ENCODE data around the gene MCOLN1. TPM values are rescaled to one million over a fixed set of nuclear protein-coding genes. Genes with fewer than 3 reads are reported as not detected.

MCOLN1 gene
- total and polyA plus RNA-seq, 9 of the 15 experiments (the other 6 are each of a cell fraction or from before 2014, with no cell fraction given) = 0.25 to 15.4 (median 7.1) TPM

GRCh38 chr19:7515645-7516151, 6.7 kb upstream of the MCOLN1 start, which contains the start of gene ZNF358 (continued):
- peak; percentile 87; the same call in 1 of the 2 replicates for TF ChIP-seq TRIM25 (IDR thresholded peaks at IDR 0.05; ENCODE audit: borderline replicate concordance)
- peak; percentile 45; the same call in 1 of the 2 replicates for TF ChIP-seq EP400 (IDR thresholded peaks at IDR 0.05)
- no peak for TF ChIP-seq ELF2 (CRISPR knock-in tag; IDR thresholded peaks at IDR 0.05)
- TF ChIP-seq ZKSCAN1 (IDR thresholded peaks at IDR 0.05; ENCODE audit: low read depth, low read length) = no peak
- TF ChIP-seq ZBTB5 (IDR thresholded peaks at IDR 0.05) = no peak
- peak; percentile 42 for TF ChIP-seq CCNT2 (IDR thresholded peaks at IDR 0.05; ENCODE audit: borderline replicate concordance, extremely low read depth, insufficient read length, low read depth, low read length)
- TF ChIP-seq GABPB2 (CRISPR knock-in tag; conservative IDR thresholded peaks at IDR 0.05) = no peak
- no peak for TF ChIP-seq AFF1 (IDR thresholded peaks at IDR 0.05; ENCODE audit: low read depth in 1 of 2, partially characterized antibody in 2 of 2)
- no peak for TF ChIP-seq KLF16 (IDR thresholded peaks at IDR 0.05)
- no peak for TF ChIP-seq NR2C2 (CRISPR knock-in tag; IDR thresholded peaks at IDR 0.05)
- peak; percentile 57 for TF ChIP-seq NR2C2 (tag; IDR thresholded peaks at IDR 0.05)
- 0 out of 2 replicates have a peak, but pooled peaks have one; percentile 31 for TF ChIP-seq MTA2 (IDR thresholded peaks at IDR 0.05; ENCODE audit: low read depth)
- peak; percentile 35; the same call in 1 of the 2 replicates for TF ChIP-seq PHF8 (IDR thresholded peaks at IDR 0.05; ENCODE audit: borderline replicate concordance, low read length)
- TF ChIP-seq CSDE1 (IDR thresholded peaks at IDR 0.05) = no peak; a peak in 1 of 4 replicates
- peak; percentile 42; the same call in 1 of the 2 replicates for TF ChIP-seq NFRKB (IDR thresholded peaks at IDR 0.05; ENCODE audit: low read depth)
- no peak for TF ChIP-seq USF2 (CRISPR knock-in tag; IDR thresholded peaks at IDR 0.05)

All from K562 (cell line).